ACC112 (cell line): Measurements from ENCODE around the gene TRIM71.
A peak's percentile ranks its signal among the peaks of the same experiment; 100 is the strongest.
"Not testable (repeated sequence)": the region's sequence is repeated elsewhere in the genome, so short reads cannot be mapped to it uniquely, and the experiment has no call there.

Experiments used
- H2AFZ ChIP-seq: fragments of 200-600 bp; sonication (generic); one replicate; pipeline ENCODE4 v1.6.0; 2017; ENCODE audit warnings: antibody characterized with exemption, low read length; ENCODE audit not compliant: unreplicated experiment
- H3K27ac ChIP-seq: fragments of 200-600 bp; sonication (generic); 2 replicates; pipeline ENCODE4 v1.5.1; 2014; ENCODE audit warnings: low read depth, mild to moderate bottlenecking, antibody characterized with exemption, low read length, moderate library complexity
- H3K27me3 ChIP-seq: fragments of 200-600 bp; sonication (generic); 2 replicates; pipeline ENCODE4 v1.6.1; 2014; ENCODE audit warnings: mild to moderate bottlenecking, antibody characterized with exemption, low read length, moderate library complexity, mixed read lengths; ENCODE audit not compliant: insufficient read depth
- H3K36me3 ChIP-seq: fragments of 200-600 bp; sonication (generic); 2 replicates; pipeline ENCODE4 v1.6.1; 2016; ENCODE audit warnings: mild to moderate bottlenecking, antibody characterized with exemption, low read length, moderate library complexity, mixed read lengths; ENCODE audit not compliant: insufficient read depth
- H3K4me1 ChIP-seq: fragments of 200-600 bp; sonication (generic); one replicate; pipeline ENCODE4 v1.6.1; 2016; ENCODE audit warnings: low read length, mixed read lengths; ENCODE audit not compliant: insufficient read depth, unreplicated experiment, control insufficient read depth
- H3K4me3 ChIP-seq: fragments of 200-600 bp; sonication (generic); 2 replicates; pipeline ENCODE4 v1.5.1; 2014; ENCODE audit warnings: mild to moderate bottlenecking, low read depth, low read length
- H3K79me2 ChIP-seq: fragments of 200-600 bp; sonication (generic); one replicate; pipeline ENCODE4 v1.6.0; 2016; ENCODE audit warnings: low read length; ENCODE audit not compliant: control insufficient read depth, unreplicated experiment, insufficient read depth

Gene TRIM71

GRCh38 chr3:32797776-32798175 lies 20.0 kb upstream of the TRIM71 start:
- no peaks in the 10 kb centered on the region for H3K4me1 ChIP-seq
- H3K79me2 ChIP-seq, result no peaks in the 10 kb centered on the region
- H3K36me3 ChIP-seq, result no peaks in the 10 kb centered on the region
- peaks cover 23% of the 10 kb centered on the region; the same call in 1 of the 2 replicates for H3K27me3 ChIP-seq
- H2AFZ ChIP-seq, result no peak overlapping the region
- no peak overlapping the region for H3K27ac ChIP-seq
- no peak overlapping the region for H3K4me3 ChIP-seq

GRCh38 chr3:32801440-32801839 lies 16.4 kb upstream of the TRIM71 start:
- not testable (repeated sequence) for H3K4me1 ChIP-seq, H2AFZ ChIP-seq, H3K27ac ChIP-seq, H3K79me2 ChIP-seq, H3K4me3 ChIP-seq, H3K36me3 ChIP-seq
- H3K27me3 ChIP-seq, result peaks cover 22% of the 10 kb centered on the region; the same call in 1 of the 2 replicates

GRCh38 chr3:32813180-32813579 lies 4.6 kb upstream of the TRIM71 start:
- no peak overlapping the region for H3K27ac ChIP-seq
- H2AFZ ChIP-seq, result no peak overlapping the region
- no peaks in the 10 kb centered on the region for H3K4me1 ChIP-seq
- H3K27me3 ChIP-seq, result peaks cover 40% of the 10 kb centered on the region
- no peaks in the 10 kb centered on the region for H3K36me3 ChIP-seq
- H3K4me3 ChIP-seq, result no peak overlapping the region
- H3K79me2 ChIP-seq, result no peaks in the 10 kb centered on the region

- H3K27me3 ChIP-seq, result peaks cover 50% of the 10 kb centered on the region
- no peak overlapping the region for H3K4me3 ChIP-seq
- H3K4me1 ChIP-seq, result no peaks in the 10 kb centered on the region
- H3K27ac ChIP-seq, result no peak overlapping the region
- no peaks in the 10 kb centered on the region for H3K79me2 ChIP-seq
- no peak overlapping the region for H2AFZ ChIP-seq
- H3K36me3 ChIP-seq, result no peaks in the 10 kb centered on the region
Observed at GRCh38 chr3:32814361-32814760, 3.4 kb upstream of the TRIM71 start.

- no peak overlapping the region for H3K27ac ChIP-seq
- H3K4me3 ChIP-seq, result no peak overlapping the region
- H3K36me3 ChIP-seq, result no peaks in the 10 kb centered on the region
- H3K27me3 ChIP-seq, result peaks cover 66% of the 10 kb centered on the region
- H3K79me2 ChIP-seq, result no peaks in the 10 kb centered on the region
- H3K4me1 ChIP-seq, result no peaks in the 10 kb centered on the region
- H2AFZ ChIP-seq, result no peak overlapping the region
Observed at GRCh38 chr3:32815841-32816438, 1.9 kb upstream of the TRIM71 start.

- H3K4me3 ChIP-seq, result peak overlapping the region; percentile 72
- no peaks in the 10 kb centered on the region for H3K4me1 ChIP-seq
- H3K79me2 ChIP-seq, result no peaks in the 10 kb centered on the region
- H2AFZ ChIP-seq, result peak overlapping the region; percentile 94
- peaks cover 73% of the 10 kb centered on the region for H3K27me3 ChIP-seq
- no peaks in the 10 kb centered on the region for H3K36me3 ChIP-seq
- no peak overlapping the region for H3K27ac ChIP-seq
Observed at GRCh38 chr3:32816439-32817256, 1.1 kb upstream of the TRIM71 start.

- peaks cover 79% of the 10 kb centered on the region for H3K27me3 ChIP-seq
- peak overlapping the region; percentile 72 for H3K4me3 ChIP-seq
- no peaks in the 10 kb centered on the region for H3K4me1 ChIP-seq
- H3K36me3 ChIP-seq, result no peaks in the 10 kb centered on the region
- no peak overlapping the region for H3K27ac ChIP-seq
- no peaks in the 10 kb centered on the region for H3K79me2 ChIP-seq
- H2AFZ ChIP-seq, result no peak overlapping the region
Observed at GRCh38 chr3:32817257-32817557, 590 bp upstream of the TRIM71 start.

- Histone ChIP-seq H3K79me2 (no peaks in the 10 kb centered on the region), H3K4me3 (no peak overlapping the region), H2AFZ (no peak overlapping the region), H3K27ac (no peak overlapping the region), H3K4me1 (no peaks in the 10 kb centered on the region), H3K36me3 (no peaks in the 10 kb centered on the region), H3K27me3 (peaks cover 91% of the 10 kb centered on the region)
Observed at GRCh38 chr3:32818229-32818969, 602 bp downstream of the TRIM71 start.

- Histone ChIP-seq H3K36me3 (no peaks in the 10 kb centered on the region), H3K27me3 (peaks cover 96% of the 10 kb centered on the region), H3K4me1 (no peaks in the 10 kb centered on the region), H3K4me3 (no peak overlapping the region), H2AFZ (no peak overlapping the region), H3K79me2 (no peaks in the 10 kb centered on the region), H3K27ac (no peak overlapping the region)
Observed at GRCh38 chr3:32818970-32819511, 1.2 kb downstream of the TRIM71 start.

- no peak overlapping the region for H2AFZ ChIP-seq
- H3K4me3 ChIP-seq, result no peak overlapping the region
- H3K36me3 ChIP-seq, result no peaks in the 10 kb centered on the region
- no peaks in the 10 kb centered on the region for H3K79me2 ChIP-seq
- peaks cover 91% of the 10 kb centered on the region for H3K27me3 ChIP-seq
- no peaks in the 10 kb centered on the region for H3K4me1 ChIP-seq
- no peak overlapping the region for H3K27ac ChIP-seq
Observed at GRCh38 chr3:32819551-32820348, 2.0 kb downstream of the TRIM71 start.
